Measurements from ENCODE around the gene KHDRBS2.
"Not testable (repeated sequence)": the region's sequence is repeated elsewhere in the genome, so short reads cannot be mapped to it uniquely, and the experiment has no call there.

KHDRBS2 gene

GRCh38 chr6:61841958-61842357, 444.1 kb downstream of the KHDRBS2 start:
- H3K4me3 ChIP-seq (ENCODE audit: low read length): no peak overlapping the region
- H3K9me3 ChIP-seq (ENCODE audit: control insufficient read depth, low read depth, low read length): no peaks in the 10 kb centered on the region
- H3K4me1 ChIP-seq (ENCODE audit: control insufficient read depth, low read depth, low read length): no peaks in the 10 kb centered on the region
- H3K27me3 ChIP-seq (ENCODE audit: control insufficient read depth, insufficient read depth, low read length): no peaks in the 10 kb centered on the region
- H3K9ac ChIP-seq (ENCODE audit: low read length): no peak overlapping the region
- no peaks in the 10 kb centered on the region for H3K36me3 ChIP-seq (ENCODE audit: control insufficient read depth, low read depth, low read length)
- no peak overlapping the region for H3K27ac ChIP-seq (ENCODE audit: low read length)

GRCh38 chr6:61835237-61835636, 450.8 kb downstream of the KHDRBS2 start:
- Histone ChIP-seq H3K36me3 (ENCODE audit: control insufficient read depth, low read depth, low read length) (no peaks in the 10 kb centered on the region), H3K4me1 (ENCODE audit: control insufficient read depth, low read depth, low read length) (peaks cover 8% of the 10 kb centered on the region), H3K9me3 (ENCODE audit: control insufficient read depth, low read depth, low read length) (no peaks in the 10 kb centered on the region), H3K4me3 (ENCODE audit: low read length) (no peak overlapping the region), H3K9ac (ENCODE audit: low read length) (no peak overlapping the region), H3K27me3 (ENCODE audit: control insufficient read depth, insufficient read depth, low read length) (no peaks in the 10 kb centered on the region), H3K27ac (ENCODE audit: low read length) (no peak overlapping the region)

- Histone ChIP-seq H3K9ac (ENCODE audit: low read length) (no peak overlapping the region), H3K4me3 (ENCODE audit: low read length) (no peak overlapping the region), H3K4me1 (ENCODE audit: control insufficient read depth, low read depth, low read length) (peaks cover 8% of the 10 kb centered on the region), H3K27ac (ENCODE audit: low read length) (no peak overlapping the region), H3K36me3 (ENCODE audit: control insufficient read depth, low read depth, low read length) (no peaks in the 10 kb centered on the region), H3K27me3 (ENCODE audit: control insufficient read depth, insufficient read depth, low read length) (no peaks in the 10 kb centered on the region), H3K9me3 (ENCODE audit: control insufficient read depth, low read depth, low read length) (no peaks in the 10 kb centered on the region)
Observed at GRCh38 chr6:61833176-61833755, 452.8 kb downstream of the KHDRBS2 start.

- H3K9ac ChIP-seq (ENCODE audit: low read length): no peak overlapping the region
- H3K9me3 ChIP-seq (ENCODE audit: control insufficient read depth, low read depth, low read length): no peaks in the 10 kb centered on the region
- no peaks in the 10 kb centered on the region for H3K27me3 ChIP-seq (ENCODE audit: control insufficient read depth, insufficient read depth, low read length)
- no peaks in the 10 kb centered on the region for H3K36me3 ChIP-seq (ENCODE audit: control insufficient read depth, low read depth, low read length)
- no peak overlapping the region for H3K27ac ChIP-seq (ENCODE audit: low read length)
- H3K4me3 ChIP-seq (ENCODE audit: low read length): no peak overlapping the region
- H3K4me1 ChIP-seq (ENCODE audit: control insufficient read depth, low read depth, low read length): no peaks in the 10 kb centered on the region
Observed at GRCh38 chr6:61817716-61818115, 468.3 kb downstream of the KHDRBS2 start.

- H3K27ac ChIP-seq (ENCODE audit: low read length): no peak overlapping the region
- H3K9ac ChIP-seq (ENCODE audit: low read length): no peak overlapping the region
- no peaks in the 10 kb centered on the region for H3K36me3 ChIP-seq (ENCODE audit: control insufficient read depth, low read depth, low read length)
- no peaks in the 10 kb centered on the region for H3K4me1 ChIP-seq (ENCODE audit: control insufficient read depth, low read depth, low read length)
- H3K27me3 ChIP-seq (ENCODE audit: control insufficient read depth, insufficient read depth, low read length): no peaks in the 10 kb centered on the region
- H3K4me3 ChIP-seq (ENCODE audit: low read length): no peak overlapping the region
- H3K9me3 ChIP-seq (ENCODE audit: control insufficient read depth, low read depth, low read length): no peaks in the 10 kb centered on the region
Observed at GRCh38 chr6:61810047-61810446, 476.0 kb downstream of the KHDRBS2 start.

GRCh38 chr6:61809004-61809595, 476.9 kb downstream of the KHDRBS2 start:
- Histone ChIP-seq H3K9ac (ENCODE audit: low read length) (no peak overlapping the region), H3K36me3 (ENCODE audit: control insufficient read depth, low read depth, low read length) (no peaks in the 10 kb centered on the region), H3K27me3 (ENCODE audit: control insufficient read depth, insufficient read depth, low read length) (no peaks in the 10 kb centered on the region), H3K4me3 (ENCODE audit: low read length) (no peak overlapping the region), H3K27ac (ENCODE audit: low read length) (no peak overlapping the region), H3K4me1 (ENCODE audit: control insufficient read depth, low read depth, low read length) (no peaks in the 10 kb centered on the region), H3K9me3 (ENCODE audit: control insufficient read depth, low read depth, low read length) (no peaks in the 10 kb centered on the region)

- H3K4me3 ChIP-seq (ENCODE audit: low read length): no peak overlapping the region
- H3K9ac ChIP-seq (ENCODE audit: low read length): no peak overlapping the region
- H3K27me3 ChIP-seq (ENCODE audit: control insufficient read depth, insufficient read depth, low read length): no peaks in the 10 kb centered on the region
- no peaks in the 10 kb centered on the region for H3K4me1 ChIP-seq (ENCODE audit: control insufficient read depth, low read depth, low read length)
- no peaks in the 10 kb centered on the region for H3K9me3 ChIP-seq (ENCODE audit: control insufficient read depth, low read depth, low read length)
- H3K36me3 ChIP-seq (ENCODE audit: control insufficient read depth, low read depth, low read length): no peaks in the 10 kb centered on the region
- no peak overlapping the region for H3K27ac ChIP-seq (ENCODE audit: low read length)
Observed at GRCh38 chr6:61787998-61788397, 498.0 kb downstream of the KHDRBS2 start.

GRCh38 chr6:61769446-61769845, 516.6 kb downstream of the KHDRBS2 start:
- not testable (repeated sequence) for H3K9me3 ChIP-seq (ENCODE audit: control insufficient read depth, low read depth, low read length); H3K36me3 ChIP-seq (ENCODE audit: control insufficient read depth, low read depth, low read length); H3K27me3 ChIP-seq (ENCODE audit: control insufficient read depth, insufficient read depth, low read length); H3K9ac ChIP-seq (ENCODE audit: low read length); H3K4me3 ChIP-seq (ENCODE audit: low read length); H3K4me1 ChIP-seq (ENCODE audit: control insufficient read depth, low read depth, low read length); H3K27ac ChIP-seq (ENCODE audit: low read length)

- no peak overlapping the region for H3K27ac ChIP-seq (ENCODE audit: low read length)
- H3K4me3 ChIP-seq (ENCODE audit: low read length): no peak overlapping the region
- H3K27me3 ChIP-seq (ENCODE audit: control insufficient read depth, insufficient read depth, low read length): no peaks in the 10 kb centered on the region
- no peaks in the 10 kb centered on the region for H3K36me3 ChIP-seq (ENCODE audit: control insufficient read depth, low read depth, low read length)
- H3K9me3 ChIP-seq (ENCODE audit: control insufficient read depth, low read depth, low read length): no peaks in the 10 kb centered on the region
- no peak overlapping the region for H3K9ac ChIP-seq (ENCODE audit: low read length)
- no peaks in the 10 kb centered on the region for H3K4me1 ChIP-seq (ENCODE audit: control insufficient read depth, low read depth, low read length)
Observed at GRCh38 chr6:61755739-61756138, 530.3 kb downstream of the KHDRBS2 start.

GRCh38 chr6:61751986-61752385, 534.0 kb downstream of the KHDRBS2 start:
- Histone ChIP-seq H3K4me3 (ENCODE audit: low read length) (no peak overlapping the region), H3K9ac (ENCODE audit: low read length) (no peak overlapping the region), H3K4me1 (ENCODE audit: control insufficient read depth, low read depth, low read length) (no peaks in the 10 kb centered on the region), H3K27me3 (ENCODE audit: control insufficient read depth, insufficient read depth, low read length) (no peaks in the 10 kb centered on the region), H3K9me3 (ENCODE audit: control insufficient read depth, low read depth, low read length) (no peaks in the 10 kb centered on the region), H3K27ac (ENCODE audit: low read length) (no peak overlapping the region), H3K36me3 (ENCODE audit: control insufficient read depth, low read depth, low read length) (no peaks in the 10 kb centered on the region)

GRCh38 chr6:61745994-61746393, 540.0 kb downstream of the KHDRBS2 start:
- H3K4me1 ChIP-seq (ENCODE audit: control insufficient read depth, low read depth, low read length): no peaks in the 10 kb centered on the region
- H3K4me3 ChIP-seq (ENCODE audit: low read length): no peak overlapping the region
- H3K27me3 ChIP-seq (ENCODE audit: control insufficient read depth, insufficient read depth, low read length): no peaks in the 10 kb centered on the region
- no peaks in the 10 kb centered on the region for H3K9me3 ChIP-seq (ENCODE audit: control insufficient read depth, low read depth, low read length)
- H3K9ac ChIP-seq (ENCODE audit: low read length): no peak overlapping the region
- H3K27ac ChIP-seq (ENCODE audit: low read length): no peak overlapping the region
- H3K36me3 ChIP-seq (ENCODE audit: control insufficient read depth, low read depth, low read length): no peaks in the 10 kb centered on the region

GRCh38 chr6:61711849-61712248, 574.2 kb downstream of the KHDRBS2 start:
- Histone ChIP-seq H3K27ac (ENCODE audit: low read length) (no peak overlapping the region), H3K36me3 (ENCODE audit: control insufficient read depth, low read depth, low read length) (no peaks in the 10 kb centered on the region), H3K4me1 (ENCODE audit: control insufficient read depth, low read depth, low read length) (no peaks in the 10 kb centered on the region), H3K9me3 (ENCODE audit: control insufficient read depth, low read depth, low read length) (no peaks in the 10 kb centered on the region), H3K27me3 (ENCODE audit: control insufficient read depth, insufficient read depth, low read length) (no peaks in the 10 kb centered on the region), H3K4me3 (ENCODE audit: low read length) (no peak overlapping the region), H3K9ac (ENCODE audit: low read length) (no peak overlapping the region)

Measured in iPS-18a (cell line).